Stimulated activated CD8-positive, alpha-beta memory T cell treated with anti-CD3 and anti-CD28 coated beads, Interleukin-7, amount 100 ng/mL, for 1 hour (primary cell): Measurements from ENCODE around the gene TNFSF15.

Source experiments
- DNase-seq, 2 donors: peaks; one replicate each; pipeline ENCODE4 v3.0.0-alpha.2; 2020; ENCODE audit warnings: low read depth in 2 of 2

TNFSF15 gene

GRCh38 chr9:114805670-114806525, at the start of gene TNFSF15:
Gene TNFSF15, minus strand, starts transcription at chr9:114806039. Its CDS starts 27 bp downstream, at chr9:114806012.
- DNase-seq = no peak

- DNase-seq = no peak
Observed at GRCh38 chr9:114855488-114855887, 49.6 kb upstream of the TNFSF15 start.

DNA sequence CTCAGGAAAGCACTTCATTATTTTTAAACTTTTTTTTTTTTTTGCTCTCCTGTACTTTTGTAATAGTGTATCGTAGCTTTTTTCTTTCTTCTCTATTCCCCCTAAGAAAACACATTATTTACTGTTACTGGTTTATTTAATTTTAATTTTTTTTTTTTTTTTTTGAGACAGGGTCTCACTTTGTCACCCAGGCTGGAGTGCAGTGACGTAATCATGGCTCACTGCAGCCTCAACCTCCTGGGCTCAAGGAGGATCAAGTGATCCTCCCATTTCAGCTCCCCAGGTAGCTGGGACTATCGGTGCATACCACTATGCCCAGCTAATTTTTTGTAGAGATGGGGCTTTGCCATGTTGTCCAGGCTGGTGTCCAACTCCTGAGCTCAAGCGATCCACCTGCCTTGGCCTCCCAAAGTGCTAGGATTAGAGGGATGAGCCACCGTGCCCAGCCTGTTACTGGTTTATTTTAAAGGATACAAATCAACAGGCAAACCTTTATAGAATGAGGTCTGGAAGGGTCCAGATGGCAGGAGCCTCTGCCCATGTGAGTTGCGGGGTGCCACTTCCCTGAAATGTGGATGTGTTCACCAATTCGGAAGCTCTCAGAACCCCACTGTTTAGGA, 49.0 kb upstream of the TNFSF15 start:
- no peak for DNase-seq

GRCh38 chr9:114853071-114853855, 47.4 kb upstream of the TNFSF15 start:
- DNase-seq = no peak

- DNase-seq = no peak
Observed at GRCh38 chr9:114852050-114852594, 46.3 kb upstream of the TNFSF15 start.

- no peak for DNase-seq
Observed at GRCh38 chr9:114851306-114851705, 45.5 kb upstream of the TNFSF15 start.

DNA sequence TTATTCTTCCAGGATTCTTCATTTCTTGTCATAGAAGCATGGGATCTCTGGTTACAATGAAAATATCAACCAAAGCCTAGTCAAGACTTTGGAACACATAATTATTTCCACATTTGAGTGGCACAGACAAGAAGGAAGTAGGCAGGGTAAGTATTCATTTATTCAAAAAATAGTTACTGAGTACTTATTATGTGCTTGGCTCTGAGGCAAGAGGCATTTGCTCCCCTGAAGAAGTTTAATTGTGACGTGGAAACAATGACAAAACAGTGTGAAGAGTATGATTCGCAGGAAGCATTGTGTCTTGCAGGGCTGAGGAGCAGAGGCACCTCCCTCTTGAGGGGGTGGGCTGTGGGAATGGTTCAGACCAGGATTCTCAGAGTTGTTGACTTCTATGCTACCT, 45.0 kb upstream of the TNFSF15 start:
- DNase-seq = no peak

DNA sequence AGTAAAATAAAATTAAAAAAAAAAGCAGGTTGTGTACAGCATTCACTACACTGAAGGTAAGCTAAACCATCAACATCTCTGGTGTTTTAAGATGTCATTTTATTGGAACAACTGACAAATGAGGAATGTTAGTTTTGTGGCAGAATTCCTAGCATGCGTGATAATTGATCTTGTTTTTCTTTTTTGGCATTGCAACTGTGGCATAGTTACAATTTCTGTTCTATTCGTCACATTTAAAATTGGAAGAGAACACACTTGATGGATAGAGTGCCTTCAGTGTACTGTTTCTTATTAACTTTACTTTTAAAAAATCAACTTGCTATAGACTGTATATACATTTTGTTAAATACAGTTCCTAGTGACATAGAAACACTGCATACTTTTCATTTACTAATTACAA, 43.6 kb upstream of the TNFSF15 start:
- DNase-seq = no peak

DNA sequence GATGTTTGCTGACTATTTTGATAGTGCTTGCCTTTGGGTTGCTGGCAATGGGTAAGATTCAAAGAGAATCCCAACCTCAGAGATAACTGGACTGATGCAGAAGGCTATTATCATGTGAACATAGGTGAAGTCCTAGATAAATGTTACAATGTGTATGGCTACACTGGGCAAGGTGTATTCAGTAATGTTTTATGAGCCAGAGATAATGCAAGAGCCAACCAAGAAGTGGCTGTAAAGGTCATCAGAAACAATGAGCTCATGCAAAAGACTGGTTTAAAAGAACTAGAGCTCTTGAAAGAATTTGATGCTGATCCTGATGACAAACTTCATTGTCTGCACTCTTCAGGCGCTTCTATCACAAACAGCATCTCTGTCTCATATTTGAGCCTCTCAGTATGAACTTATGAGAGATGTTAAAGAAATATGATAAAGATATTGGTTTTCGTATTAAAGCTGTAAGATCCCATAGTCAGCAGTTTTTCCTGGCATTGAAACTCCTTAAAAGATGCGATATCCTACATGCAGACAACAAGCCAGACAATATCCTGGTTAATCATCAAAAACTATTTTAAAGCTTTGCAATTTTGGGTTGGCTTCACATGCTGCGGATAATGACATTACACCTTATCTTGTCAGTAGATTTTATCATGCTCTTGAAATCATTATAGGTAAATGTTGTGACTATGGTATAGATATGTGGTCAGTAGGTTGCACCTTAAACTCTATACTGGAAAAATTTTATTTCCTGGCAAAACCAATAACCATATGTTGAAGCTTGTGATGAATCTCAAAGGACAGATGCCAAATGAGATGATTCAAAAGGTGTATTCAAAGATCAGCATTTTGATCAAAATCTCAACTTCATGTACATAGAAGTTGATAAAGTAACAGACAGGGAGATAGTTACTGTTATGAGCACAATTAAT, 41.9 kb upstream of the TNFSF15 start:
- no peak for DNase-seq

GRCh38 chr9:114845373-114845772, 39.5 kb upstream of the TNFSF15 start:
- DNase-seq = no peak

- DNase-seq = no peak
Observed at GRCh38 chr9:114844766-114845165, 38.9 kb upstream of the TNFSF15 start.

DNA sequence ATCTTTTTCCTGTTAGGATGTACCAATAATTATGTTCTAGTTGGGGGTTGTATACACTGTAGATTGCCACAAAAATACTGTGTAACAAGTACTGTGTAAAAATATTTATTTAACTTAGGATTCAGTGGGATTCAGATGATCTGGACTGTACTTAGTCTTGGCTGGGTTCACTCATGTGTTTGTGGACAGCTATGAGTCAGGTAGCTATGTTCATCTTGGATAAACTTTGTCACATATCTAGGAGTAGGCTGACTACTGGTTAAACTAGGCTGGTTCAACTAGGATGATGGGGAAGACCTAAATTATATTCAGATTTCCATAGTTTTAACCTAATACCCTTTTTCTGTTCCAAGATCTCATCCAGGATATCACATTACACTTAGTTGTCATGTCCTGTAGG, 32.1 kb upstream of the TNFSF15 start:
- DNase-seq = no peak

DNA sequence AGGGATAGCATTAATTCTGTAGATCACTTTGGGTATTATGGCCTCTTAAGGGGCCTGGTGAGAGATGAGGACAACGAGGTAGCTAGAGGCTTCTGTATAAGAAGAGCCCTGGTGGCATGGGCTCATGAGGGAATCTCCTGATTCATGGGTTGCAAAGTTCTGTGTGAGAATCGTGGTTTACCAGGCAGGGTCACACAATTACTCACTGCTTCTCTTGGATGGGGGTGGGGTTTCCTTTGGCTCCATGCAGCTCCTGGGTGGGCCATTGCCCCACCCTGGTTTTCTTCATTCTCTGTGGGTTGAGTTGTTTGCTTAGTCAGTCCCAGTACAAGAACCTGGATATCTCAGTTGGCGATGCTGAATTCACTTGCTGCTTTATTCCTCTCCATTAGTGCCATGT, 30.9 kb upstream of the TNFSF15 start:
- no peak for DNase-seq

- DNase-seq = no peak
Observed at GRCh38 chr9:114834386-114834785, 28.5 kb upstream of the TNFSF15 start.

- no peak for DNase-seq
Observed at GRCh38 chr9:114830546-114830945, 24.7 kb upstream of the TNFSF15 start.

DNA sequence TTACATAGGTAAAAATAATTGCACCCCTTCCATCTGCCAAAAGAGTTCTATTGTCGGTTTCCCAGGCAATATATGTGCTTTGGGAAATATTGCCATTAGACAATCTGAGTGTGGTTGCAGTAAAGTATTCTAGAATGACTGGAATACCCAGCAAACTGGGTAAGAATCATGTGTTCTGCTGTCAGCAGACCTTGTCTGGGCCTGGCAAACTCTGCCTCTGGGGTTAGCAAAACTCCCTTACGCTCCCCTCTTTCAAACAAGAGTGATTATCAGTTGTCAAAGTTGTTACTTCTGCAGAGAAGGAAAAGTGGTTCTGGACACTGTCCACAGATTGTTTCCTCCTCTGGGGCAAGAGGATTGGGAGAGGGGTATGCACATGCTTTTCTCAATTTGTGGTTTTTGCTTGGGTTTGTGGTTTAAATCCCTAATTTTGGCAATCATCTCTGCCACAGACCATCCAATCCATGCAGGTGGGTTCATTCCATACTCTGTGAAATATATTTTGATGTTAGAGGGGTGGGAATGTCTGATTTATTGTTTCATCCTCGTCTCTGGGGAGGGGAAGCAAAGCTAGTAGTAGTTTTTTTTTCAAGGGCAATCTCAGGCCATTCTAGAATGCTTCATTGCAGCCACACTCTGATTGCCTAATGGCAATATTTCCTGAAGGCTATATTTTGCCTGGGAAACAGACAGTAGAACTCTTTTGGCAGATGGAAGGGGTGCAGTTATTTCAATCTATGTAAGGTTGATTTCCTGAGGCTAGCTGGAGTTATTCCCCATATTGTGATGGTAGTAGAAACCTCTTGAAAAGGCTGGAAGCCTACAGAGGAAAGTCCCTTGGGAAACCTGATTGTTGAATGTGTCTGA, 24.0 kb upstream of the TNFSF15 start:
- DNase-seq = no peak

DNA sequence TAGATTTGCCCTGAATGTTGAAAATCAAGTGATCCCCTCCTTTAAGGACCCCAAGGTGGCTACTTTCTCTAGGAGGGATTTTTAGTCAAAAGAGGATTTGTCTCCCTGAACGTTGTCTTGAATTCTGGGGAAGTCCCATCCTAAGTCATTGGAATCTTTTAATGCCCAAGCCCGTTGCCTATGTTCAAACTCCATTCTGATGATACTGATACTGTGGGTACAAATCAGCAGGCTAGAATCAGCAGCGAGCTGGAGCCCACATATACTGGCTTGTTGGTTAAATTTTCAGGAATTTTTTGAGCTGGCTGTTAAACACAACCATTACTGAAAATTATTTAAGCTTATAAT, 22.4 kb upstream of the TNFSF15 start:
- DNase-seq = no peak

DNA sequence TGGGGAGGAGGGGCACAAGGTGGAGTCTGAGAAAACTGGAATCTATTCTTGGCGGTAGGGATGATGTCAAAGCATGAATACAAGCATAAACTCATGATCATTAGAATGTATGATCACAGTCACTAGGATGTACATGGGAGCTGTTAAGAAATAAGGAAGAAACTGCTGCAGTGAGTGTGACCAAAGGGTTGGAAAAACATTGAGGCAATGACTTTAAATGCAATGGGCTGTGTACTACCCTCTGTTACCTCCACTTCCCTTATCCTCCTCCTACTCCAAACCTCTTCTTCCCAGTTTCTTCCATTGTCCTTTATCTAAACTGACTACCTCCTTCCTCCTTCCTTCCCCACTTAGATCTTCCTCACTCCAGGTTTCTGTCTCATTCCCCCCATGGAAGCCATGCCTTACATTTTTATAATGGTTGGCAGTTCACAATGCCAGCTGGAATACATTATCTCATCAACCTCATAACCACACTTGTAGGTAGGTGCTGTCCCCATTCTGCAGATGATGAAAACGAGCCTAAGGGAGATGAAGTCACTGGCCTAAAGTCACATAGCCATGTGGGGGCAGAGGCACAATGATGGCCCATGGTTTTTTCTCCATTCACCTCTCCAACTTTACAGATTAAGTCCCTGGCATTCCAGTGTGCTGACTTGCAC, 21.9 kb upstream of the TNFSF15 start:
- DNase-seq = no peak

DNA sequence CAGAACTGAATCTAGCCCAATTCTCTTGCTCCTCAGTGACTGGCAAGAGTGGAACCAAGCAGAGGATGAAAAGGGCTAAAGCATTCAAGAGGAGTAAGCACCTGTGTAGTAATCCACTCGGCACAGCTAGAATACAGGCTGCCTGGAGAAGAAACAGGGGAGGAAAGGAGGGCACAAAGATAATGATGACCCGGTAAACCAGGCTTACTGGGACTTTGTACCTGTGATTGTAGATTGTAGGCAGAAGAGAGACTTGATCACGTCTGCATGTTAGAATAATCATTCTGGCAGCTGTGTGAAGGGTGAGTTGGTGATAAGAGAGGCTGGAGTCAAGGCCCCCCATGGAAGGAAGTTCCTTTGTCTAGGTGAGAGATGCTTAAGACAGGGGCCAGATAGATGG, 20.6 kb upstream of the TNFSF15 start:
- no peak for DNase-seq
